ENCODE measurements around the gene TTC21B.

TTC21B gene

GRCh38 chr2:165835363-165835762 is 118.2 kb downstream of the TTC21B start:
- DNase-seq (ENCODE audit: low read depth in 3 of 3): no peak

GRCh38 chr2:165833156-165833555 is 120.4 kb downstream of the TTC21B start:
- DNase-seq (ENCODE audit: low read depth in 3 of 3): no peak

- no peak for DNase-seq (ENCODE audit: low read depth in 3 of 3)
Observed at GRCh38 chr2:165827921-165828276, 125.7 kb downstream of the TTC21B start.

DNA sequence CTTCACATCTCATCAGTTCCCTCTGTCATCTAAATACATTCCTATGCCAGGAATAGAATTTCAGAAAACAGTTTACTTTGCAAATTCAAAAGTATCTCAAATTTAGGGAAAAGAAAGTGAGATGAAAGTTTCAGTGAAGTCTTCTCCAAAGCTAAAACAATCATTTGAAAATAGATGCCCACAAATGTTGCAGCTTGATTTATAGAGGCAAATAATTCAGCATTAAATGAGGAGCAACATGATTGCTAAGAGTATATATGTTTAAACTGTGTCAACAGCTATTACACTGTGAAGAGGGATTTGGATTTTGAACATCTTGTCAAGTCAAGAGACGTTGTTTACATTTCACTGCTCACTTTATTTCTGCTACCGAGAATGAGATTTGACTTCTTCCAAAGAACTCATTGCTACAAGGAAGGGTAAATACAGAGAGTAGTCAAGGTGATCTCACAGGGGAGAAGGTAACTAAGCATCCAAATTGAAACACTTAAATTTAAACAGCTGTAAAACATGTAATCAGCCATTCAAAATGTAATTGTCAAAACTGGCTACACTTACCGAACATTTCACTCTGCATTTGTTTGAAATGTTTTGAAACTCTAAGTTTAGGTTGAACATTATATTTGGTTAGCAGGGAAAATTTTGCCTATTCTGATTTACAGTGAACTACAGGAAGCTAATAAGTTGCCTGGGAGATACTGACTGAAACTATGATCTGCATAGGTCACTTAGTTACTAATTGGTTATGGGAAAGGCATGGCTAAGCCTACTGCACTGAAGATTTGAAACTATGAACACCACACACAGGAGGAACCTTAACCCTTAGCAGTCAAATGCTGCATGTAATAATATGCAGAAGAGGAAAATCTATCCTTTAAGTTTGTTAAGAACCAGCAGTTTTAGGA is 126.3 kb downstream of the TTC21B start:
- no peak for DNase-seq (ENCODE audit: low read depth in 3 of 3)

DNA sequence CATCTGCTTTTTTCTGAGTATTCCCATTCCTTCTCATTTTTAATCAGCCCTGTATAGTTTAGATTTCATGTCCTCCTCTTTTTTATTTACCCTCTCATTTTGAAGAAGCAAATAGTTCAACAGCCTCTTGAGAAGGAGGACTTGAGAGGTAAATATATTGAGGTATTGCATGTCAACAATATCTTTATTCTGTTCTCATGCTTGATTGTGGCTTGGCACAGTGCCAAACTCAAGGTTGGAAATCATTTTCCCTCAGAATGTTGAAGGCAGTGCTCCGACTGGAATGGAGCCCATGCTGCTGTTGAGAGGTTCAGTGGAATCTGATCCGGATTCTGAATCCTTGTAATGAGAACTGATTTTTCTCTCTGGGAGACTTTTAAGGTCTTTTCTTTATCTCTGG is 128.5 kb downstream of the TTC21B start:
- DNase-seq (ENCODE audit: low read depth in 3 of 3): no peak

All from stimulated activated CD4-positive, alpha-beta T cell treated with anti-CD3 and anti-CD28 coated beads, TNF-alpha, amount 100 ng/mL, for 48 hours (primary cell).